BJ (cell line): ENCODE results near the gene COL23A1. TPM values are rescaled to one million over a fixed set of nuclear protein-coding genes. Genes with fewer than 3 reads are reported as not detected.

Source experiments
- CTCF ChIA-PET: fragments of 350-600 bp; formaldehyde crosslinking; extraction: SDS; loops from one replicate; lab custom pipeline; 2021; ENCODE audit warnings: antibody characterized with exemption, inconsistent platforms; lab: Yijun Ruan, JAX
- POLR2A ChIA-PET: fragments of 300-600 bp; sonication (Branson Sonifier 250); formaldehyde crosslinking; extraction: SDS; loops from one replicate; lab custom pipeline; 2021; ENCODE audit warnings: antibody characterized with exemption; lab: Charles Lee
- DNase-seq: peaks from one replicate; pipeline ENCODE4 v3.0.0-alpha.2; 2011; ENCODE audit warnings: low read depth
- H3K27me3 ChIP-seq: 2 replicates; pipeline ENCODE4 v1.6.0; 2011; ENCODE audit warnings: low read length; ENCODE audit not compliant: control insufficient read depth, insufficient read depth
- H3K36me3 ChIP-seq: 2 replicates; pipeline ENCODE4 v1.5.1; 2011; ENCODE audit warnings: low read length; ENCODE audit not compliant: control insufficient read depth, insufficient read depth
- H3K4me3 ChIP-seq: 2 replicates; pipeline ENCODE4 v1.5.1; 2011; ENCODE audit warnings: low read depth, mild to moderate bottlenecking, control low read depth, low read length
- CTCF ChIP-seq: IDR thresholded peaks from 2 replicates; pipeline ENCODE4 v1.5.1; 2011; ENCODE audit warnings: low read depth, mild to moderate bottlenecking, control low read depth, inconsistent platforms, low read length, moderate library complexity; ENCODE audit not compliant: insufficient read depth
- polyA plus RNA-seq: library from polyadenylated mRNA; depleted of rRNA; stranded (reverse); fragments of >200 nt; gene quantifications from 2 replicates; pipeline ENCODE4 v1.2.3, GENCODE V29; 2011

The COL23A1 gene
- polyA plus RNA-seq, 1 experiment = not detected

- CTCF ChIA-PET = no interaction called here
- no peaks in the 10 kb centered on the region for H3K36me3 ChIP-seq
- no peak for TF ChIP-seq CTCF
- no peak for DNase-seq
- POLR2A ChIA-PET = no interaction called here
- H3K4me3 ChIP-seq = no peak overlapping the region
- no peaks in the 10 kb centered on the region for H3K27me3 ChIP-seq
Observed at GRCh38 chr5:178533136-178533535, 57.1 kb downstream of the COL23A1 start.

GRCh38 chr5:178532666-178533065 is 57.5 kb downstream of the COL23A1 start:
- POLR2A ChIA-PET = no interaction called here
- Histone ChIP-seq H3K36me3 (no peaks in the 10 kb centered on the region), H3K27me3 (no peaks in the 10 kb centered on the region), H3K4me3 (no peak overlapping the region)
- CTCF ChIA-PET = no interaction called here
- TF ChIP-seq CTCF = no peak
- no peak for DNase-seq

GRCh38 chr5:178532236-178532635 is 58.0 kb downstream of the COL23A1 start:
- Histone ChIP-seq H3K4me3 (no peak overlapping the region), H3K36me3 (no peaks in the 10 kb centered on the region), H3K27me3 (no peaks in the 10 kb centered on the region)
- DNase-seq = no peak
- TF ChIP-seq CTCF = no peak
- ChIA-PET CTCF (no interaction called here), POLR2A (no interaction called here)

- ChIA-PET POLR2A (no interaction called here), CTCF (no interaction called here)
Observed at GRCh38 chr5:178531786-178532185, 58.4 kb downstream of the COL23A1 start.

GRCh38 chr5:178530526-178530925 is 59.7 kb downstream of the COL23A1 start:
- no peaks in the 10 kb centered on the region for H3K27me3 ChIP-seq
- TF ChIP-seq CTCF = no peak
- POLR2A ChIA-PET = no interaction called here
- CTCF ChIA-PET = no interaction called here
- H3K4me3 ChIP-seq = no peak overlapping the region
- H3K36me3 ChIP-seq = no peaks in the 10 kb centered on the region
- no peak for DNase-seq

More at GRCh38 chr5:178531786-178532185, 58.4 kb downstream of the COL23A1 start:
- no peak for TF ChIP-seq CTCF
- no peak for DNase-seq
- no peak overlapping the region for H3K4me3 ChIP-seq
- H3K36me3 ChIP-seq = no peaks in the 10 kb centered on the region
- no peaks in the 10 kb centered on the region for H3K27me3 ChIP-seq
